Neuron (in vitro differentiated cells): ENCODE data around the gene VPS37C.

Source experiments
- H2AFZ ChIP-seq: one replicate; pipeline ENCODE4 v1.6.1; 2013; ENCODE audit warnings: low read depth, mild to moderate bottlenecking, inconsistent platforms, low read length, moderate library complexity
- H3K27me3 ChIP-seq: one replicate; pipeline ENCODE4 v1.6.1; 2013; ENCODE audit warnings: low read length; ENCODE audit not compliant: insufficient read depth
- H3K36me3 ChIP-seq: one replicate; pipeline ENCODE4 v1.6.1; 2013; ENCODE audit warnings: low read length; ENCODE audit not compliant: insufficient read depth
- H3K4me1 ChIP-seq: one replicate; pipeline ENCODE4 v1.6.1; 2013; ENCODE audit warnings: low read length; ENCODE audit not compliant: insufficient read depth
- H3K4me3 ChIP-seq: 2 replicates; pipeline ENCODE4 v1.5.1; 2013; ENCODE audit warnings: mild to moderate bottlenecking, low read length, moderate library complexity
- H3K9me3 ChIP-seq: one replicate; pipeline ENCODE4 v1.6.1; 2013; ENCODE audit warnings: low read length

Gene VPS37C

DNA sequence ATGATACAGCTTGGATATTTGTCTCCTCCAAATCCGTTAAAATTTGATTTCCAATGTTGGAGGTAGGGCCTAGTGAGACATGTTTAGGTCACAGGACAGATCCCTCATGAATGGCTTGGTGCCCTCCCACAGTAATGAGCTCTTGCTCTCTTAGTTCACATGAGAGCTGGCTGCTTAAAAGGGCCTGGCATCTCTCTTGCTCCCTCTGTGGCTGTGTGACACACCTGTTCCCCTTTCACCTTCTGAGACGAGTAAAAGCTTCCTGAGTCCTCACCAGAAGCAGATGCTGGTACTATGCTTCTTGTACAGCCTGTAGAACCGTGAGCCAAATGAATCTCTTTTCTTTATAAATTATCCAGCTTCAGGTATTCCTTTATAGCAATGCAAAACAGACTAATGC lies 3.5 kb downstream of the VPS37C start:
- Histone ChIP-seq H3K27me3 (no peaks in the 10 kb centered on the region), H3K4me3 (no peak overlapping the region), H3K36me3 (peaks cover 4% of the 10 kb centered on the region), H3K4me1 (peaks cover 23% of the 10 kb centered on the region), H3K9me3 (peaks cover 6% of the 10 kb centered on the region), H2AFZ (no peak overlapping the region)

- Histone ChIP-seq H3K4me3 (no peak overlapping the region), H2AFZ (no peak overlapping the region), H3K9me3 (peaks cover 6% of the 10 kb centered on the region), H3K27me3 (no peaks in the 10 kb centered on the region), H3K36me3 (peaks cover 4% of the 10 kb centered on the region), H3K4me1 (peaks cover 20% of the 10 kb centered on the region)
Measured at GRCh38 chr11:61155741-61156140, 5.5 kb downstream of the VPS37C start.

GRCh38 chr11:61155312-61155711 lies 5.9 kb downstream of the VPS37C start:
- Histone ChIP-seq H2AFZ (no peak overlapping the region), H3K36me3 (peaks cover 4% of the 10 kb centered on the region), H3K4me3 (no peak overlapping the region), H3K9me3 (peaks cover 6% of the 10 kb centered on the region), H3K4me1 (peaks cover 20% of the 10 kb centered on the region), H3K27me3 (no peaks in the 10 kb centered on the region)

GRCh38 chr11:61154528-61154927 lies 6.7 kb downstream of the VPS37C start:
- H3K9me3 ChIP-seq = peaks cover 6% of the 10 kb centered on the region
- H3K4me3 ChIP-seq = no peak overlapping the region
- no peak overlapping the region for H2AFZ ChIP-seq
- peaks cover 23% of the 10 kb centered on the region for H3K4me1 ChIP-seq
- H3K36me3 ChIP-seq = peaks cover 4% of the 10 kb centered on the region
- H3K27me3 ChIP-seq = no peaks in the 10 kb centered on the region

DNA sequence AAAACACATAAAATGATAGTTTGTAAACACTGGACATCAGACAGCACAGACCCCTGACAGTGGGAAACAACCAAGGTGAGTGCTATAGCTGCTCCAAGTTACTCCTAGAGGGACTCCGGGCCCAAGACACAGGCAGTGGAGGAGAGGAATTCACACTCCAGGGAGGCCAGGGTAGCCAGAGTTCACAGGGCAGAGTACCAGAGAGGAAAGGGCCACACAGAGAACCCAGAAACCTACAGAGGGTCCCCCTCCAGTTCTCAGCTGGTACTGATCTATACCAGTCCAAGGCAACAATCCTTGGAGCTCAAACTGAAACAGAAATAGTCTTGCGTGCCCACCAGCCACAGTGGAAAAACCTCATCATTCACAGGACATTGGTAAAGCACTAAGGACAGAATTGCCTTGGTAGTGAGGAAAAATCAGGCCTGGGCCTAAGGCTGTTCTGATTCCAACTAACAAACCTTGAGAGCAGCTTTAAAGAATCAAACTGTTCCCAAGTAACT lies 7.6 kb downstream of the VPS37C start:
- peaks cover 29% of the 10 kb centered on the region for H3K4me1 ChIP-seq
- no peaks in the 10 kb centered on the region for H3K27me3 ChIP-seq
- peaks cover 6% of the 10 kb centered on the region for H3K9me3 ChIP-seq
- H2AFZ ChIP-seq = no peak overlapping the region
- H3K4me3 ChIP-seq = no peak overlapping the region
- peaks cover 4% of the 10 kb centered on the region for H3K36me3 ChIP-seq

DNA sequence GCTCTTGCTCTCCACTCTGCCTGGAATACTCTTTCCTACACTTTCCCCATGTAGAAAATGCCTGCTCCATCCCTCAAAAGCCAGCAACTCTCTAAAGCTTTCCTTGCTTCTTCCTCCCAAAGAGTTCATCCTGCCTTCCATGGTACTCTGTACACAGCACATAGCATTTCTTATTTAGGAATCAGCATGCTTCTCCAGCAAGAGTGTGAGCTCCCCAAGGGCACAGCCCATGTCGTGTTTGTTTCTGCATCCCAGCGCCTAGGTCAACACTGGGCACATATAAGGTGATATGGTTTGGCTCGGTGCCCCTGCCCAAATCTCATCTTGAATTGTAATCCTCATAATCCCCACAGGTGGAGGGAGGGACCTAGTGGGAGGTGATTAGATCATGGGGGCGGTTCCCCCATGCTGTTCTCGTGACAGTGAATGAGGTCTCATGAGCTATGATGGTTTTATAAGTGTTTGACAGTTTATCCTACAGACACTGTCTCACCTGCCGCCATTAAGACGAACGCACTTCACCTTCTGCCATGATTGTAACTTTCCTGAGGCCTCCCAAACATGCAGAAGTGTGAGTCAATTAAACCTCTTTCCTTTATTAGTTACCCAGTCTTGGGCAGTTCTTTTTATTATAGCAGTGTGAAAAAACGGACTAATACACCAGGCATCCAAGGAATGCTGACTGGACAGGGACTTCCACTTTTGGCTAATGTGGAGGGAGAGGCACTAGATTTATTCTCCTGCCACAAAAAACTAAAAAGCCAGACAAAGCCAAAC lies 8.2 kb downstream of the VPS37C start:
- no peaks in the 10 kb centered on the region for H3K27me3 ChIP-seq
- peaks cover 4% of the 10 kb centered on the region for H3K36me3 ChIP-seq
- no peak overlapping the region for H3K4me3 ChIP-seq
- peaks cover 36% of the 10 kb centered on the region for H3K4me1 ChIP-seq
- peaks cover 6% of the 10 kb centered on the region for H3K9me3 ChIP-seq
- no peak overlapping the region for H2AFZ ChIP-seq

- peaks cover 6% of the 10 kb centered on the region for H3K9me3 ChIP-seq
- no peak overlapping the region for H3K4me3 ChIP-seq
- H2AFZ ChIP-seq = no peak overlapping the region
- H3K27me3 ChIP-seq = no peaks in the 10 kb centered on the region
- no peaks in the 10 kb centered on the region for H3K36me3 ChIP-seq
- H3K4me1 ChIP-seq = peaks cover 41% of the 10 kb centered on the region
Measured at GRCh38 chr11:61151545-61152252, 9.5 kb downstream of the VPS37C start.

- Histone ChIP-seq H3K9me3 (peaks cover 6% of the 10 kb centered on the region), H3K36me3 (no peaks in the 10 kb centered on the region), H3K4me3 (no peak overlapping the region), H3K27me3 (no peaks in the 10 kb centered on the region), H3K4me1 (peaks cover 43% of the 10 kb centered on the region), H2AFZ (no peak overlapping the region)
Measured at GRCh38 chr11:61150706-61151544, 10.3 kb downstream of the VPS37C start.

GRCh38 chr11:61149624-61150615 lies 11.3 kb downstream of the VPS37C start:
- H3K9me3 ChIP-seq = peaks cover 3% of the 10 kb centered on the region
- no peak overlapping the region for H2AFZ ChIP-seq
- H3K36me3 ChIP-seq = no peaks in the 10 kb centered on the region
- no peaks in the 10 kb centered on the region for H3K27me3 ChIP-seq
- no peak overlapping the region for H3K4me3 ChIP-seq
- peaks cover 43% of the 10 kb centered on the region for H3K4me1 ChIP-seq

GRCh38 chr11:61147791-61148620 lies 13.2 kb downstream of the VPS37C start:
- H3K4me1 ChIP-seq = peaks cover 37% of the 10 kb centered on the region
- H3K36me3 ChIP-seq = no peaks in the 10 kb centered on the region
- no peaks in the 10 kb centered on the region for H3K27me3 ChIP-seq
- no peak overlapping the region for H2AFZ ChIP-seq
- no peak overlapping the region for H3K4me3 ChIP-seq
- H3K9me3 ChIP-seq = no peaks in the 10 kb centered on the region

- H3K4me3 ChIP-seq = no peak overlapping the region
- H2AFZ ChIP-seq = no peak overlapping the region
- no peaks in the 10 kb centered on the region for H3K9me3 ChIP-seq
Measured at GRCh38 chr11:61147271-61147670, 14.0 kb downstream of the VPS37C start.

More at GRCh38 chr11:61147271-61147670, 14.0 kb downstream of the VPS37C start:
- Histone ChIP-seq H3K4me1 (peaks cover 37% of the 10 kb centered on the region), H3K36me3 (no peaks in the 10 kb centered on the region), H3K27me3 (no peaks in the 10 kb centered on the region)
